Stomach (tissue), 4 donors: ENCODE results near the gene RCAN2.

Source experiments
- CTCF ChIP-seq, 7 experiments: fragments of 450-650 bp in 4 of 7; fragments of 200-600 bp in 3 of 7; sonication (generic) in 3 of 7; IDR thresholded peaks; one replicate each; pipeline ENCODE4 v1.5.1; 2016 to 2019; ENCODE audit warnings: antibody characterized with exemption in 7 of 7, control low read depth in 2 of 7, mild to moderate bottlenecking in 1 of 7
- POLR2A ChIP-seq, 4 donors: fragments of 450-650 bp; IDR thresholded peaks; one replicate each; pipeline ENCODE4 v1.6.1; 2016; ENCODE audit warnings: antibody characterized with exemption in 4 of 4, control low read depth in 2 of 4, mild to moderate bottlenecking in 1 of 4, moderate library complexity in 1 of 4

DNA sequence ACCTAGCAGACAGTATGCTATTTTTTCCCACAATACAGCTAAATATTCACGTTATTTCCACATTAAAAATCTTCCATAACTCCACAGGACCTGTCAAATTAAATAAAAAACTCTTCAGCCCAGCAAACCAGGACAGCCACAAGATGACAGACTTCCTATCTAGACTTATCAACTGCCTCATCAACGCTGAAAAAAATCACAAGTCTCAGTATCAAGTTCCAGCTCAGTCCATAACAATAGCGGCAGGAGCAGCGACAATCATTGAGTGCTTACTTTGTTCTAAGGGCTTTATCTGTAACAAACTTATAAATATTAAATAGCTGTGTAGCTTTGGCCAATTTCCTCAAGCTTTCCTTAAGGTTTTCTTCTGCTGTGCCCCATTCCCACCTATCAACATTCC, 24.7 kb downstream of the RCAN2 start:
- TF ChIP-seq CTCF (IDR thresholded peaks at IDR 0.05) (no peak), POLR2A (IDR thresholded peaks at IDR 0.05) (no peak)
